Activated naive CD4-positive, alpha-beta T cell treated with anti-CD3 and anti-CD28 coated beads, Interleukin-2, amount 50 U/mL, for 16 hours (primary cell): ENCODE results near the gene CASQ2.

Experiments
- DNase-seq: peaks from one replicate; pipeline ENCODE4 v3.0.0-alpha.2; 2020

Gene CASQ2

GRCh38 chr1:115687744-115688143, 80.8 kb downstream of the CASQ2 start:
- DNase-seq: no peak

GRCh38 chr1:115685029-115685705, 83.3 kb downstream of the CASQ2 start:
- DNase-seq: no peak

GRCh38 chr1:115682792-115683191, 85.7 kb downstream of the CASQ2 start:
- DNase-seq: no peak

- no peak for DNase-seq
Measured at GRCh38 chr1:115680730-115681111, 87.8 kb downstream of the CASQ2 start.

- DNase-seq: no peak
Measured at GRCh38 chr1:115679141-115679611, 89.3 kb downstream of the CASQ2 start.

GRCh38 chr1:115678141-115678540, 90.4 kb downstream of the CASQ2 start:
- no peak for DNase-seq

GRCh38 chr1:115677565-115677964, 90.9 kb downstream of the CASQ2 start:
- no peak for DNase-seq

GRCh38 chr1:115677182-115677555, 91.3 kb downstream of the CASQ2 start:
- DNase-seq: no peak

- no peak for DNase-seq
Measured at GRCh38 chr1:115676498-115677181, 91.9 kb downstream of the CASQ2 start.

- no peak for DNase-seq
Measured at GRCh38 chr1:115672224-115673009, 96.1 kb downstream of the CASQ2 start.

- DNase-seq: no peak
Measured at GRCh38 chr1:115671176-115671934, 97.2 kb downstream of the CASQ2 start.

- DNase-seq: no peak
Measured at GRCh38 chr1:115670476-115671175, 97.9 kb downstream of the CASQ2 start.

- DNase-seq: no peak
Measured at GRCh38 chr1:115669886-115670285, 98.6 kb downstream of the CASQ2 start.

- no peak for DNase-seq
Measured at GRCh38 chr1:115669002-115669673, 99.4 kb downstream of the CASQ2 start.

- no peak for DNase-seq
Measured at GRCh38 chr1:115668579-115668978, 99.9 kb downstream of the CASQ2 start.

- no peak for DNase-seq
Measured at GRCh38 chr1:115666702-115667101, 101.8 kb downstream of the CASQ2 start.

GRCh38 chr1:115666206-115666605, 102.3 kb downstream of the CASQ2 start:
- no peak for DNase-seq

- DNase-seq: no peak
Measured at GRCh38 chr1:115665319-115666096, 103.0 kb downstream of the CASQ2 start.

GRCh38 chr1:115661157-115661556, 107.4 kb downstream of the CASQ2 start:
- no peak for DNase-seq

GRCh38 chr1:115660151-115660550, 108.4 kb downstream of the CASQ2 start:
- DNase-seq: no peak

- no peak for DNase-seq
Measured at GRCh38 chr1:115658646-115659045, 109.9 kb downstream of the CASQ2 start.
